GM18873 (cell line): ENCODE data around the gene HNRNPH1.

Experiments used
- ATAC-seq: cut with Tn5 transposase; IDR thresholded peaks from one replicate; pipeline ENCODE4 v1.9.1; 2021; ENCODE audit warnings: mild to moderate bottlenecking, moderate library complexity, moderate number of reproducible peaks; ENCODE audit not compliant: unreplicated experiment, low FRiP score

Gene HNRNPH1

GRCh38 chr5:179623906-179624741 is 653 bp upstream of the HNRNPH1 start:
- no peak for ATAC-seq

DNA sequence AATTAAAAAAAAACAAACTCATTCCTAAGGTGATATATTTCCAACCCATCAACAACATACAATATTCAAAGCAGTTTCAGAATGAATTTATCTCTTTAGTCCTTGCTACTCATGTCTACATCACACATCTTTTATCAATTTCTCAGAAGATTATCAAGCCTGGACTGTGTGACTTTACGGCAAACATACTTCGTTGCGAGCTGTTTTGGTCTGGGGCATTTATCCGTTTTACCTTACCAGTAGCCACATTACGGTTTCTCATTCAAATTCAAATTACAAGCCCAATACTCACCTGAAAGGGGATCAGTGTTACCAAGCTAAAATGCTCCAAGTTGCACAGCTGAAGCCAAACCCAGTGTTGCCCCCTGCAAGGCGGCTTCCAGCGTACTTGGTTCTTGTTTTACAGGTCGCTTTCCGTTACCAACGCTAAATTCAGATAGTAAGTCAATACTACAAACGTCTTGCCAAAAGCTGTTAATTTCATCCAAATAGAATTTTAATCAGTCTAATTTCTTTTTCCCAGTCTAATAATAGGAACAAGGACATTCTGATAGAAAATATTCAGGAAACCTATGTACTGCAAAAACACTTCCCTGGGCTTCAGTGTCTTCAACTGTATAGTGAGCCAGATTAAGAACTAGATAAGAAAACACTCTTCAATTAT is 1.8 kb downstream of the HNRNPH1 start:
- no peak for ATAC-seq

GRCh38 chr5:179620703-179621350 is 2.6 kb downstream of the HNRNPH1 start:
- ATAC-seq: no peak

GRCh38 chr5:179620293-179620692 is 3.2 kb downstream of the HNRNPH1 start:
- no peak for ATAC-seq

DNA sequence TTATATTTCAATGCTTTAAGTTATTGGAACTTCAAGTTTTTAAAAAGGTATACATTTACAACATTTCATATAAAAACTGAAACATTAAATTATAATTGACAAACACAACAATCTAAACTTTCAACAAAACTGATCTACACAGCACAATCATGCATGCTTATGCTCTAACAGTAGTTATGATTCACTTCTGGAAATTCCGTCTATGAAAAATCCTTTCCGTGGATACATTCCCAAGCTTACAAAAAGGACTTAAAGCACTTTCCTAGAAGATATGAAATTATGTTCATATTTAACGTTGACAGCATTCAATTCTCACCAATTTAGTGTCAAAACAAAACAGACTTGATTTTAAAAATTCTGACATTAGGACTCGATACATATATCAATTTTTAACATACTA is 3.7 kb downstream of the HNRNPH1 start:
- no peak for ATAC-seq

- no peak for ATAC-seq
Measured at GRCh38 chr5:179618923-179619554, 4.4 kb downstream of the HNRNPH1 start.

DNA sequence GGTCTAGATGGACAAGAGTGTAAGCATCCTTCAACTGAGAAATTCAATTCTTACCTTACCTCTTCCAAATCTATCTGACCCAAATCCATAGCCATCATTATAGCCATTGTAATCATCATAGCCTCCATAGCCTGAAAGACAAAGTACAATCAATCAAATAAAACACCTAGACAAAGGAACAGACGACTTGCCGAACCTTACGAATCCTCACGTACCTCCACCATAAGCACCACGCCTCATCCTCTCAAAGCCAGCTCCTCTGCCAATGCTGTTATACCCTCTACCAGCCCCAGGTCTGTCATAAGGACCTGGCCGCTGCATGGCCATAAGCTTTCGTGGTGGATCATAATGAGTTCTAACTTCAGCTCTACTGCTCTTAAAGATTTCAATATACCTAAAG is 5.5 kb downstream of the HNRNPH1 start:
- no peak for ATAC-seq

- no peak for ATAC-seq
Measured at GRCh38 chr5:179616002-179616594, 7.4 kb downstream of the HNRNPH1 start.

GRCh38 chr5:179615203-179615602 is 8.3 kb downstream of the HNRNPH1 start:
- ATAC-seq: no peak

GRCh38 chr5:179614745-179615144 is 8.7 kb downstream of the HNRNPH1 start:
- no peak for ATAC-seq

- no peak for ATAC-seq
Measured at GRCh38 chr5:179613460-179614071, 9.9 kb downstream of the HNRNPH1 start.

DNA sequence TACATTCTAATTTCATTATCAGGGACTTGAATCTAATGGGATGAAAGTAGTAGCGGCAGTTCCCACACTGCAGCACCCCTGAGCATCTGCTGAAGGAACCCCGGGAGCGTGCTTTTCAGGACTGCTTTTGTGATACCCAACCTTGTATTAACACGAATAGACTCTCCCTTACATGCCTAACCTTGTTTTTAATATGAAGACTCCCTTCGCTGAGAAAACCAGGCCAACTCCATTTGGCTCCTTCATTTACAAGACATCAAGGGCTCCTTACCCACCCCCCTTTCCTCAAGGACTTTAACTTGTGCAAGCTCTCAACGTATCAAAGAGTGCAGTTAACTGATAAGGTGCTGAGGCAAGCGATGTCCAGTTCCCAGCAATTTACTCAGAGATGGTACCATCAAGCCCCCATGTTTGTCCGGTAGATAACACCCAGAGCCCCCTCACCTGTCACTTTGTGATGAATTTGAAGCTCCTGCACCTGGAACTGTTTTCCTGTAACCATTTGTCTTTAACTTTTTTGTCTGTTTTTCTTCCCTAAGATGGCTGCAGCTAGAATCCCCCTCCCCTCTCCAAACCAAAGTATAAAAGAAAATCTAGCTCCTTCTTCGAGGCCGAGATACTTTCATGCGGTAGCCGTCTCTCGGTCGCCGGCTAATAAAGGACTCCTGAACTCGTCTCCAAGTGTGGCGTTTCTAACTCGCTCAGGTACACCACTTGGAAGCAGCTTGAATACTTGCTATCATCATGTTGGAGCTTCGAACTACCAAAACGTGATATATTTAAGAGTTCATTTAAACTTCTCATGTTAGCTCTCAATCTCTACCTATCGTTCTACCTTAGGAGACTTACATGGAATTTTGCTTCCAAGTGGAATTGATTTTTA is 10.7 kb downstream of the HNRNPH1 start:
- ATAC-seq: no peak

- ATAC-seq: no peak
Measured at GRCh38 chr5:179610903-179611265, 12.6 kb downstream of the HNRNPH1 start.

DNA sequence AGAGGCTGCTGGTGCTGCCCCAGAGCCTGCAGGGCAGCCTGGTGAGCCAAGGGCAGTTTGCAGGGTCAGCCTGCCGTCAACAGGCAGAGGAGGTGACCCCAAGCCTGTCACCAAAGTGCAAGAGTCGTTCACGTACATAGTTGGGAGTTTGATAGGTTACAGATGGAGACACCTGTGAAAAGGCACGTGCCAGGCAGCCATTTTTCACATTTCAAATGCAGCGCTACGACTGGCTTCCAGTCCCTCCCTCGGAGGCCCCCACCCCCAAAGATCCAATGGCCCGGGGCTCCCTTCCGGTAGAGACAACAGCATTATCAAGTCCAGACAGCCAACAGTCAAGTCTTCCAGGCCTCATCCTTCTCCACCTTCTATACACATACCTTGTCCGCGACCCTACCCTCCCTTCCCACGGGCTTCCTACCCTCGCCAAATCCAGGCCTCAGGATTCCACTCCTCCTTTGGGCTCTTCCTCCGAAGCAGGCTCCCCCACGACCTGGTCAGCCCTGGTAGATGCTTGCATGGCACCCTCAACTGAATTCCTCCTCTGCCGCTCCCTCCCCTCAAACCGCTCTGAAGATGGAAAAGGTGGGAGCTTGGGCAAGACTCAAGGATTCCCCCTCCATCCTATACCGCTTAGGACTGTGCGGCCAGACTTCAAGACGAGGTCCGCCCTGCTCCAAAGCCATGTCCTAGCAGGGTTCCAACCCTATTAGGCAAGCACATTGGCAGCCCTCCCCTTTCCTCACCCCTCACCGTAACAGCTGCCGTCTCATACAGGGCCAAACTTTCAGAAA is 13.2 kb downstream of the HNRNPH1 start:
- no peak for ATAC-seq

GRCh38 chr5:179609834-179610108 is 13.7 kb downstream of the HNRNPH1 start:
- no peak for ATAC-seq

GRCh38 chr5:179608131-179608581 is 15.3 kb downstream of the HNRNPH1 start:
- no peak for ATAC-seq

DNA sequence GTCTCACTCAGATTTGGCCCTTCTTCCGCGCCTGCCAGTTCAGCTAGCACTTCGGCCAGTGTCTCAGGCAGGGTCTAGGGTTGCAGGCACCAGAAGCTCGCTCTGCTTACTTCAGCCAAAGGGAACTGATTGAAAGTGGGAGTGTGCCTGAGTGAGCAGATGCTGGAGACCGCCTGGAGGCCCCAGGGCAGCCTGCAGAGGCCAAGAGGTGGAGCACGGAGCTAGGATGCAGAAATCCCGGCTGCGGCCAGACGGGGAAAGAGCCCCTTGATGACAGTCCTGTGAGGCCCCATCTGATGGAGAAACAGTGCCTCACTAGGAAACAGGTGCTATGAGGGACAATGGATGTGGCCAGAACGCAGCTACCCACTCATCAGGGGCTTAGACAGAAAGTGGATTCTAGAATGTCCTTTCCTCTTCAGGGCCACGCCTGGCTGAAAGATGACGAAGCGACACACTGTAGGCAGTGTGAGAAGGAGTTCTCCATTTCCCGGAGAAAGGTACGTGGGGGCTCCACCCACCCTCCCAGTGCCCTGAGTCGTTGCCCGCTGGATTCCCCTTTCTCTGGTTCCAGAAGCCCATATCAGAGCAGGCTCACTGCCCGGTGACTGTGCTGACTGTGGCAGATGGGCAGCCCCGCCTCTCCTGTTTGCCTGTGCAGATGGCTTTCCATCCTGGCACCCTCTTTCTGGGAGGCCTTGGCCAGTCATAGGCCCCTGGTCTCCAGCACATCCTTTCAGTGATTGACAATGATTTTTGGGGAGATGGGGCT is 16.1 kb downstream of the HNRNPH1 start:
- ATAC-seq: no peak

- no peak for ATAC-seq
Measured at GRCh38 chr5:179606910-179607159, 16.6 kb downstream of the HNRNPH1 start.
